Activated B cell treated with CpG ODN at 0.5 μM for 24 hours (primary cell): ENCODE data around the gene AMN. TPM values are rescaled to one million over a fixed set of nuclear protein-coding genes. Genes with fewer than 3 reads are reported as not detected.

Source experiments
- ATAC-seq: fragments of 200-7000 bp; cut with Tn5 transposase; one replicate; pipeline ENCODE4 v1.10.0; 2021; ENCODE audit warnings: low read depth, mild to moderate bottlenecking, moderate library complexity
- CTCF ChIA-PET: fragments of 350-600 bp; sonication (Branson Sonifier 250); formaldehyde crosslinking; loops from one replicate; lab custom pipeline; 2021; ENCODE audit warnings: antibody characterized with exemption; lab: Charles Lee
- POLR2A ChIA-PET: fragments of 350-600 bp; sonication (Branson Sonifier 250); formaldehyde crosslinking; loops from one replicate; lab custom pipeline; 2021; ENCODE audit warnings: antibody characterized with exemption; lab: Charles Lee
- DNase-seq: peaks from one replicate; pipeline ENCODE4 v3.0.0; 2022
- H3K27ac Mint-ChIP-seq: one replicate; pipeline ENCODE4 v1.8.0; 2020; ENCODE audit warnings: mixed read lengths
- H3K27me3 Mint-ChIP-seq: one replicate; pipeline ENCODE4 v1.8.0; 2021; ENCODE audit warnings: mixed read lengths
- H3K36me3 Mint-ChIP-seq: one replicate; pipeline ENCODE4 v1.8.0; 2021; ENCODE audit warnings: low read depth, mixed read lengths
- H3K4me1 Mint-ChIP-seq: one replicate; pipeline ENCODE4 v1.8.0; 2021; ENCODE audit warnings: mixed read lengths
- H3K4me3 Mint-ChIP-seq: one replicate; pipeline ENCODE4 v1.8.0; 2020; ENCODE audit warnings: mild to moderate bottlenecking, mixed read lengths
- H3K9me3 Mint-ChIP-seq: one replicate; pipeline ENCODE4 v1.8.0; 2020; ENCODE audit warnings: mixed read lengths
- CTCF ChIP-seq: fragments of 200-600 bp; IDR thresholded peaks from one replicate; pipeline ENCODE4 v1.8.0; 2022; ENCODE audit warnings: antibody characterized with exemption, mild to moderate bottlenecking
- intact Hi-C: fragments of 100-400 bp; cut with micrococcal nuclease; formaldehyde crosslinking; loops from one replicate; pipeline ENCODE4 v1.15.1; 2024
- total RNA-seq: library from RNA; stranded (reverse); gene quantifications from 2 replicates; pipeline ENCODE4 v1.2.3, GENCODE V29; 2022

AMN gene
- total RNA-seq, 1 donor from 2014 or later, result 4.4 TPM

DNA sequence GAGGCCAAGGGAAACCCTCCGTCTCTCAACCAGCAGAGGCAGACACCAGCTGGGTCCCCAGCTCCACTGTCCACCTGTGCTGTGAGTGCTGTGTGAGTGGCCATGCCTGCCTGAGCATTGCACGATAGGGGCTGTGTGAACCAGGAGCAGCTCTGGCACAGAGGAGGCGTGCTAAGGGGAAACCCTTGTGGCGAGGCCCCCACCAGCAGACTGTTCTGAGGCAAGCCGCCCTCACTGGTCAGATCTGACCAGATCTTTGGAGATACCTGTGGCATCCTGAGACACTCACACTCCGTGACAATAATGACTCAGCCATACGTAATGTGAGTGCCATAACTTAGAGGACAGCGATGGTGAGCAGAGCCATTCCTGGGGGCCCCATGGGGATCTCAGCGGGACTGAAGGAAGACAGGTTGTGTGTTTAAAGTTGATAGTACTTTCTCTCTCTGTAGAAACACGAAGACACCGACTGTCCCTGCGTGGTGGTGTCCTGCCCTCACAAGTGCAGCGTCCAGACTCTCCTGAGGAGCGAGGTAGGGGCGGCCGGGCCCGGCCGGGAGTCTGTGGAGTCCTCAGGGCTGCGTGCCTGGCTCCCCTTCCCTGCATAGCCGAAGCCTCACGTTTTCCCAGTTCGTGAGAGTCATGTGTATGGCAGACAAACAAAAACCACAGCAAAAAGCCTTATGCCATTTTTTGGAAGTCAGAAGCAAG is 36.6 kb upstream of the AMN start:
- POLR2A ChIA-PET, result no interaction called here
- intact Hi-C loops, result no loop called here
- no peak for ATAC-seq
- no peak for DNase-seq
- Mint-ChIP-seq H3K9me3 (no peaks in the 10 kb centered on the region), H3K36me3 (peaks cover 84% of the 10 kb centered on the region), H3K4me3 (no peak overlapping the region), H3K27ac (no peak overlapping the region), H3K27me3 (no peaks in the 10 kb centered on the region), H3K4me1 (no peaks in the 10 kb centered on the region)
- no peak for TF ChIP-seq CTCF
- CTCF ChIA-PET, result interaction anchor here (1.0 kb wide), 1 partner anchor 192 kb away, joined by 3 read pairs; no protein-coding TSS in a partner anchor

DNA sequence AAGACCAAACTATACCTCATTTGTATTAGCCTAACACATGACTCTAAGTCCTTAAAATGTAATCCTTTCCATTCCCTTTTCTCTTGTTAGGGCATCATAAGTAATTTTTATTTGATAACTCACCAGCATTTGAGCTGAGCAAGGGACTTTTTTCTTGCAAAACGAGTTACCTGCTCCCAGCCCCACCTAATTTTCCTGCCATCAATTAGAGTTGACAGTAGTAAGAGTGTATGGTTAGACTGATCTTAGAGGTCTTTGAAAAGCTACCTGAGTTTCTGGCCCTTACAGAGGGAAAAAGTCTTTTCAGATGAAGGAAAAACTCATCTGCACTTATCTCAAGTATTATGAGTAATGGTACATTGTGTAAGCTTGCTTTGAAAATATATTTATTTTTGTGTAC is 33.7 kb upstream of the AMN start:
- Mint-ChIP-seq H3K36me3 (peaks cover 85% of the 10 kb centered on the region), H3K9me3 (no peaks in the 10 kb centered on the region), H3K27me3 (no peaks in the 10 kb centered on the region), H3K27ac (no peak overlapping the region), H3K4me3 (no peak overlapping the region), H3K4me1 (peaks cover 1% of the 10 kb centered on the region)
- ATAC-seq (no peak), DNase-seq (no peak)
- ChIA-PET CTCF (no interaction called here), POLR2A (no interaction called here)
- no peak for TF ChIP-seq CTCF
- intact Hi-C loops, result no loop called here

GRCh38 chr14:102889615-102890014 is 32.8 kb upstream of the AMN start:
- TF ChIP-seq CTCF, result no peak
- CTCF ChIA-PET, result no interaction called here
- peaks cover 1% of the 10 kb centered on the region for H3K4me1 Mint-ChIP-seq
- peaks cover 85% of the 10 kb centered on the region for H3K36me3 Mint-ChIP-seq
- POLR2A ChIA-PET, result no interaction called here
- intact Hi-C loops, result no loop called here
- no peaks in the 10 kb centered on the region for H3K9me3 Mint-ChIP-seq
- H3K27me3 Mint-ChIP-seq, result no peaks in the 10 kb centered on the region
- no peak overlapping the region for H3K4me3 Mint-ChIP-seq
- no peak overlapping the region for H3K27ac Mint-ChIP-seq
- DNase-seq (no peak), ATAC-seq (no peak)

- ChIA-PET CTCF (no interaction called here), POLR2A (no interaction called here)
- intact Hi-C loops, result no loop called here
- Mint-ChIP-seq H3K27me3 (no peaks in the 10 kb centered on the region), H3K9me3 (no peaks in the 10 kb centered on the region), H3K36me3 (peaks cover 88% of the 10 kb centered on the region), H3K4me3 (no peak overlapping the region), H3K27ac (no peak overlapping the region), H3K4me1 (peaks cover 2% of the 10 kb centered on the region)
- no peak for DNase-seq
- no peak for TF ChIP-seq CTCF
- no peak for ATAC-seq
These were observed 31.4 kb upstream of the AMN start for GRCh38 chr14:102891111-102891510.

DNA sequence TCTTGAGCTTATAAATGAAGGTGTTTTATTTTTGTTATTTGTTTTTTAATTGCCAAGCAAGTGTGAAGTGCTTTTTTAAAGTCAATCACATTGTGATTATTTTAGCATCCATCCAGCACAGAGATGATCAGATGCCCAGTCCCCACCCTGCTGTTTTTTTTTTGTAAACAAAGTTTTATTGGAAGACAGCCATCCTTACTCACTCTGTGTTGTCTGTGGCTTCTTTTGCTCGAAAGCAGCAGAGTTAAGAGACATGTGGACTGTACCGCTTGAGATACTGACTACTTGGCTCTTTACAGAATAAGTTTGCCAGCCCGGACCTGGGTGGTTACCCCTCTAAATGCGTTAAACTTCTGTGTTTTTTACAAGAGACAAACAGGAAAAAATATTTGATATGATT is 30.9 kb upstream of the AMN start:
- TF ChIP-seq CTCF, result no peak
- CTCF ChIA-PET, result no interaction called here
- no peak for DNase-seq
- POLR2A ChIA-PET, result no interaction called here
- intact Hi-C loops, result no loop called here
- ATAC-seq, result no peak
- Mint-ChIP-seq H3K4me1 (peaks cover 4% of the 10 kb centered on the region), H3K4me3 (no peak overlapping the region), H3K9me3 (no peaks in the 10 kb centered on the region), H3K27ac (no peak overlapping the region), H3K36me3 (peaks cover 88% of the 10 kb centered on the region), H3K27me3 (no peaks in the 10 kb centered on the region)
